NT2/D1 (cell line): ENCODE measurements around the gene EFCAB9.

Experiments
- SUZ12 ChIP-seq: IDR thresholded peaks from 2 replicates; pipeline ENCODE4 v1.6.1; 2011; ENCODE audit not compliant: insufficient read length, insufficient read depth; ENCODE audit errors: extremely low read depth
- YY1 ChIP-seq: IDR thresholded peaks from 2 replicates; pipeline ENCODE4 v1.6.1; 2011; ENCODE audit not compliant: insufficient read length, insufficient read depth
- ZNF274 ChIP-seq: IDR thresholded peaks from 2 replicates; pipeline ENCODE4 v1.6.1; 2011; ENCODE audit warnings: mild to moderate bottlenecking, low read depth, low read length

DNA sequence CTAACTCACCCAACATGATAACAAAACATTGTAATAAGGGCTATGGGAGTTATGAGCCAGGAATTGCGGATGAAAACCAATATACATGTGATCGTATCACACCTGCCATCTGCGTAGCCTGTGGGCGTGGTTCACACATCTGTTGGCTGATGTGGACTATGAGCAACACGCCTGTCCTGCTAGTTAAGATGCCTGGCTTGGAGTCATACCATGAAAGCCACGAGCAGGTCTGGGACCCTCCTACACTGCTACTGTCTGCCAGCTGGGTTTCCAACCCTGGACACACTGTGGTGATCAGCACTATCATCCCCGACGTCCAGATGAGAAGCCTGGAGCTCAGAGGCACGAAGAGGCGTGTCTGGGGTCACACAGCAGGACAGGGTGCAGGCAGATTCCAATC, 46.1 kb upstream of the EFCAB9 start:
- TF ChIP-seq ZNF274 (no peak), SUZ12 (no peak), YY1 (no peak)
